ENCODE results near the gene C6orf47.
A peak's percentile ranks its signal among the peaks of the same experiment; 100 is the strongest.

The C6orf47 gene

DNA sequence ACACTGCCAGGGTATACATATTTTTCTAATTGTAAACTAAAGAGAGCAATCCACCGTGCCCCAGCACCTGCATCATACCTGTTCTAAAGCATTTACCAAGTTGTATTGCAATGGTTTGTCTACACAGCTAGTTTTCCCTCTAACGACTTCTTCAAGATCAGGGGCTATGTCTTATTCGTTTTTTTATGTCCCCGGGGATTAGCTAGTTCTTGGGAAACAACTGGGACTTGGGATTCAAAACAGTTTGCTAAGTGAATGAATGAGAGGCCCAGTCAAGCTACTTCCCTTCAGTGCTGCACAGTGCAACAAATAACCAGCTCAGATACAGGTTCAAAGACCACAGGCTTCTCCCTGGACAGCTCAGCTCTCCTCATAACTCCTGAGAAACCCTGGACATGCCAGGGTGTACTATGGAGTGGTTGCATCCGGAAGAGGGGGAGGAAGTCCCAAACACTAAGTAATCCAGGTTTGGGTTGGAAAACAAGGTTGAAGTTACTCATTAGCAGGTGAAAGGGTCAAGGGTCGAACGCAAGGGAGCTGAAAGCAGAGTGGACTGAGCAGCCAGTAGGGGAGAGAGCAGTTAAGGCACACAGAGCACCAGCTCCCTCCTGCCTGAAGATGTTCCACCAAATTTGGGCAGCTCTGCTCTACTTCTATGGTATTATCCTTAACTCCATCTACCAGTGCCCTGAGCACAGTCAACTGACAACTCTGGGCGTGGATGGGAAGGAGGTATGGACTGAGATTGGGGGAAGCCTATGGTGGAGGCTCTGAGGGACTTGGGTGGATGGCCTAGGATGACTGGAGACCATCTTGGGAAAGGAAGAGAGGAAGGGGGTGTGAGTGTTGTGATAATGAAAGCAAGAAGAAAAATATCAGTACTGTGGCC, 5.0 kb downstream of the C6orf47 start, which contains the start of gene APOM:
Gene APOM (plus strand): TSS at position 546 of the 889 bp plus-strand sequence. CDS start 73 bp downstream, at position 619.
- DNase-seq (ENCODE audit: low spot score) = no peak

DNA sequence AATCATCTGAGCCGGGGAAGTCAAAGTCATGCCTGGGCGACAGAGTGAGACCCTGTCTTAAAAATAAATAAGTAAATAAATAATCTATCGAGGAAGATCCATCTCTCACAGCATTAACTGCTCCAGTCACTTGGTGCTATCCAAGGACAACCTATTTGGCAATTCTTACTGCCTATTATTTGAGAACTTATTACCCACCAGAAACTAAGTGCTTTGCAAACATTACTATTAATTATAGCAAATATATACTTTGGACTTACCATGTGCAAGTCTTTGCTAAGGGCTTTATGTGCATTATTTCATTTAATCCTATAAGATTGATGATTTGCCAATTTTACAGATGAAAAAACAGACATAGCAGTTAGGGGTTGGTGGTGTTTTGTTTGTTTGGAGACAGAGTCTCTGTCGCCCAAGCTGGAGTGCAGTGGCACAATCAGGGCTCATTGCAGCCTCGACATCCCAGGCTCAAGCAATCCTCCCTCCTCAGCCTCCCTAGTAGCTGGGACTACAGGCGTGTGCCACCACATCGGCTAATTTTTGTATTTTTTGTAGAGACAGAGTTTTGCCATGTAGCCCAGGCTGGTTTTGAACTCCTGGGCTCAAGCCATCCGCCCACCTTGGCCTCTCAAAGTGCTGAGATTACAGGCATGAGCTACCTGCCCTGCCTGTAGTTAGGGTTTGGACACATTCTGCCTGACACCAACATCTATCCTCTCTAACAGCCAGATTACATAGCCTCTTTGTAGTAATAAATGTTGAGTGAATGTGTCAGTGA, 5.8 kb downstream of the C6orf47 start:
- TF ChIP-seq, protein P1, sequence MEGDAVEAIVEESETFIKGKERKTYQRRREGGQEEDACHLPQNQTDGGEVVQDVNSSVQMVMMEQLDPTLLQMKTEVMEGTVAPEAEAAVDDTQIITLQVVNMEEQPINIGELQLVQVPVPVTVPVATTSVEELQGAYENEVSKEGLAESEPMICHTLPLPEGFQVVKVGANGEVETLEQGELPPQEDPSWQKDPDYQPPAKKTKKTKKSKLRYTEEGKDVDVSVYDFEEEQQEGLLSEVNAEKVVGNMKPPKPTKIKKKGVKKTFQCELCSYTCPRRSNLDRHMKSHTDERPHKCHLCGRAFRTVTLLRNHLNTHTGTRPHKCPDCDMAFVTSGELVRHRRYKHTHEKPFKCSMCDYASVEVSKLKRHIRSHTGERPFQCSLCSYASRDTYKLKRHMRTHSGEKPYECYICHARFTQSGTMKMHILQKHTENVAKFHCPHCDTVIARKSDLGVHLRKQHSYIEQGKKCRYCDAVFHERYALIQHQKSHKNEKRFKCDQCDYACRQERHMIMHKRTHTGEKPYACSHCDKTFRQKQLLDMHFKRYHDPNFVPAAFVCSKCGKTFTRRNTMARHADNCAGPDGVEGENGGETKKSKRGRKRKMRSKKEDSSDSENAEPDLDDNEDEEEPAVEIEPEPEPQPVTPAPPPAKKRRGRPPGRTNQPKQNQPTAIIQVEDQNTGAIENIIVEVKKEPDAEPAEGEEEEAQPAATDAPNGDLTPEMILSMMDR (IDR thresholded peaks at IDR 0.05; ENCODE audit: extremely low read depth, missing control alignments) = no peak
- no peak for DNase-seq (ENCODE audit: low spot score)

More for the DNA sequence above, 5.0 kb downstream of the C6orf47 start, which contains the start of gene APOM:
- TF ChIP-seq, protein P1 (IDR thresholded peaks at IDR 0.05; ENCODE audit: extremely low read depth, missing control alignments) = no peak

GRCh38 chr6:31652925-31653724, 7.5 kb downstream of the C6orf47 start:
- TF ChIP-seq, protein P1 (IDR thresholded peaks at IDR 0.05; ENCODE audit: extremely low read depth, missing control alignments) = no peak
- DNase-seq (ENCODE audit: low spot score) = peak; percentile 92

DNA sequence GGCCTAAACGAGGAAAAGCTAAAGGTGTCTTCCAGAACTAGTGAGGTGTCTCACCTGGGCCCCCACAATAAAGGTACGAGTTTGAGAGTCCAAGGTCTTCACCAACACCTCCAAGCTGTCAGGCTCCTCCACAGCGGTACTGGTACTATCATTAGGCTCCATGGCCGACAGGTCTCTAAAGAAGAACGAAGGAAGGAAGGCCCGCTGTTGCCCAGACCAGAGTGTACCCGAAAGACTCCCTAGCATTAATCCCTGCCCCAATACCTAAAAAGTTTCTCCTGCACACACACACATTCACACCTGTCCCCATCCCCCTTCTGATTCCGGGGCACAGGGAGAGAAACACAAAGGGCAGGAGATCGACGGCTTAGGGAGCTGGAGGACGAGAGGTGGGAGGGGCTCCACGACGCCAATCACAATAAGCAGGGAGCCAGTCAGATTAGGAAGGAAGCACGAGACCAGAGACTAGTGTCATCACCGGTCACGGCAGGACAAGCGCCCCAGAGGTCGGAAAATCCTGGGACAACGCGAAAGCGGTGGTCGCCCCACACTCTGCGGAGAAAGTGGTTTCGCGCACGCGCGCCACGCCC, 8.9 kb downstream of the C6orf47 start:
- TF ChIP-seq, protein P1 (IDR thresholded peaks at IDR 0.05; ENCODE audit: extremely low read depth, missing control alignments) = no peak
- peak; percentile 73 for DNase-seq (ENCODE audit: low spot score)

GRCh38 chr6:31645325-31645724, 15.3 kb downstream of the C6orf47 start:
- TF ChIP-seq, protein P1 (IDR thresholded peaks at IDR 0.05; ENCODE audit: extremely low read depth, missing control alignments) = no peak
- no peak for DNase-seq (ENCODE audit: low spot score)

- no peak for DNase-seq (ENCODE audit: low spot score)
- TF ChIP-seq, protein P1 (IDR thresholded peaks at IDR 0.05; ENCODE audit: extremely low read depth, missing control alignments) = no peak
These were observed 16.6 kb downstream of the C6orf47 start for GRCh38 chr6:31643818-31644454.

Measured in GM20000 (cell line).